ENCODE results near the gene OR10C1. TPM values are rescaled to one million over a fixed set of nuclear protein-coding genes. Genes with fewer than 3 reads are reported as not detected.

OR10C1 gene
- total and polyA plus RNA-seq, 10 of the 15 experiments (the other 5 are each of a cell fraction or from before 2014, with no cell fraction given): not detected

DNA sequence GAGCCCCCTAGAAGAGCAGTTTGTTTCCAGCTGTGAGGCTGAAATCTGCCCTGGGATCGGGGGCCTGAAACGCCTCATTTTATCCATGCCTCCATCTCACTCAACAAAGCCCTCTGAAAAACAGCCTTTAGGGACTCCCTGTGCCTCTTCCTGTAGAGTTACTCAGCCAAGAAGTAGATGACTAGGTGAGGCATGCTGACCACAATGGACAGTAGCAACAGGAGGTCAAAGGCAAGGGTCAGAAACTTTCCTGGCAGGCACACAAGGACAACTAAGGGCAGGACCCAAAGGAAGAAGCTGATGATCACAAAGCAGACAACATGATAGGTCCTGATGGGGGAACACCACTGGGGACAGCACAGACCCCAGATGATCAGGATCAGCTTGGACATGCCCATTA lies 35.9 kb downstream of the OR10C1 start:
- Histone ChIP-seq H3K36me3 (ENCODE audit: control insufficient read depth in 2 of 2, insufficient read depth in 2 of 2, low read length in 1 of 2) (no peaks in the 10 kb centered on the region), H2AFZ (ENCODE audit: control insufficient read depth, low read depth, low read length) (no peak overlapping the region), H3K9ac (ENCODE audit: control insufficient read depth, insufficient read depth, low read length) (no peak overlapping the region), H3K4me1 (ENCODE audit: control insufficient read depth, insufficient read depth, low read length) (no peaks in the 10 kb centered on the region), H3K4me3 (no peak overlapping the region), H3K9me3 (replicated peaks; ENCODE audit: control insufficient read depth, insufficient read depth, low read length) (no peaks in the 10 kb centered on the region), H3K27ac (ENCODE audit: control insufficient read depth, insufficient read depth) (no peak overlapping the region), H3K27me3 (replicated peaks in 1 of 2; ENCODE audit: control insufficient read depth in 2 of 2, insufficient read depth in 2 of 2, low read length in 1 of 2) (0 out of 4 replicates have a peak, but pooled peaks cover 0 to 2% of the 10 kb centered on the region in 2 experiments), H4K20me1 (ENCODE audit: control insufficient read depth, insufficient read depth) (no peaks in the 10 kb centered on the region), H3K4me2 (ENCODE audit: control insufficient read depth, insufficient read depth) (no peak overlapping the region), H3K79me2 (ENCODE audit: control insufficient read depth, insufficient read depth, low read length) (no peaks in the 10 kb centered on the region)
- no peak for ATAC-seq
- BruUV-seq (replicated peaks): no TSS peak
- SMC1A ChIA-PET (ENCODE audit: uncharacterized antibody, unreplicated experiment): no interaction called here
- no peak for DNase-seq (ENCODE audit: low read depth, low spot score)
- CTCF ChIA-PET: no interaction called here
- TF ChIP-seq NFIC (IDR thresholded peaks at IDR 0.05; ENCODE audit: low read depth, low read length): no peak
- no peak for TF ChIP-seq POLR2AphosphoS2 (IDR thresholded peaks at IDR 0.05; ENCODE audit: low read depth, low read length)
- TF ChIP-seq CBX3 (IDR thresholded peaks at IDR 0.05; ENCODE audit: borderline replicate concordance, low read depth): no peak
- TF ChIP-seq NFYB (IDR thresholded peaks at IDR 0.05; ENCODE audit: insufficient read depth, low read depth, low read length): no peak
- TF ChIP-seq, protein P1, sequence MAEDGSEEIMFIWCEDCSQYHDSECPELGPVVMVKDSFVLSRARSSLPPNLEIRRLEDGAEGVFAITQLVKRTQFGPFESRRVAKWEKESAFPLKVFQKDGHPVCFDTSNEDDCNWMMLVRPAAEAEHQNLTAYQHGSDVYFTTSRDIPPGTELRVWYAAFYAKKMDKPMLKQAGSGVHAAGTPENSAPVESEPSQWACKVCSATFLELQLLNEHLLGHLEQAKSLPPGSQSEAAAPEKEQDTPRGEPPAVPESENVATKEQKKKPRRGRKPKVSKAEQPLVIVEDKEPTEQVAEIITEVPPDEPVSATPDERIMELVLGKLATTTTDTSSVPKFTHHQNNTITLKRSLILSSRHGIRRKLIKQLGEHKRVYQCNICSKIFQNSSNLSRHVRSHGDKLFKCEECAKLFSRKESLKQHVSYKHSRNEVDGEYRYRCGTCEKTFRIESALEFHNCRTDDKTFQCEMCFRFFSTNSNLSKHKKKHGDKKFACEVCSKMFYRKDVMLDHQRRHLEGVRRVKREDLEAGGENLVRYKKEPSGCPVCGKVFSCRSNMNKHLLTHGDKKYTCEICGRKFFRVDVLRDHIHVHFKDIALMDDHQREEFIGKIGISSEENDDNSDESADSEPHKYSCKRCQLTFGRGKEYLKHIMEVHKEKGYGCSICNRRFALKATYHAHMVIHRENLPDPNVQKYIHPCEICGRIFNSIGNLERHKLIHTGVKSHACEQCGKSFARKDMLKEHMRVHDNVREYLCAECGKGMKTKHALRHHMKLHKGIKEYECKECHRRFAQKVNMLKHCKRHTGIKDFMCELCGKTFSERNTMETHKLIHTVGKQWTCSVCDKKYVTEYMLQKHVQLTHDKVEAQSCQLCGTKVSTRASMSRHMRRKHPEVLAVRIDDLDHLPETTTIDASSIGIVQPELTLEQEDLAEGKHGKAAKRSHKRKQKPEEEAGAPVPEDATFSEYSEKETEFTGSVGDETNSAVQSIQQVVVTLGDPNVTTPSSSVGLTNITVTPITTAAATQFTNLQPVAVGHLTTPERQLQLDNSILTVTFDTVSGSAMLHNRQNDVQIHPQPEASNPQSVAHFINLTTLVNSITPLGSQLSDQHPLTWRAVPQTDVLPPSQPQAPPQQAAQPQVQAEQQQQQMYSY (CRISPR knock-in tag; IDR thresholded peaks at IDR 0.05): no peak
- TF ChIP-seq, protein P2, sequence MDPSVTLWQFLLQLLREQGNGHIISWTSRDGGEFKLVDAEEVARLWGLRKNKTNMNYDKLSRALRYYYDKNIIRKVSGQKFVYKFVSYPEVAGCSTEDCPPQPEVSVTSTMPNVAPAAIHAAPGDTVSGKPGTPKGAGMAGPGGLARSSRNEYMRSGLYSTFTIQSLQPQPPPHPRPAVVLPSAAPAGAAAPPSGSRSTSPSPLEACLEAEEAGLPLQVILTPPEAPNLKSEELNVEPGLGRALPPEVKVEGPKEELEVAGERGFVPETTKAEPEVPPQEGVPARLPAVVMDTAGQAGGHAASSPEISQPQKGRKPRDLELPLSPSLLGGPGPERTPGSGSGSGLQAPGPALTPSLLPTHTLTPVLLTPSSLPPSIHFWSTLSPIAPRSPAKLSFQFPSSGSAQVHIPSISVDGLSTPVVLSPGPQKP (IDR thresholded peaks at IDR 0.05; ENCODE audit: low read depth, low read length): no peak
- no peak for TF ChIP-seq MYB (IDR thresholded peaks at IDR 0.05; ENCODE audit: borderline replicate concordance, low read depth, low read length)
- no peak for TF ChIP-seq GATAD2B (conservative IDR thresholded peaks at IDR 0.05; ENCODE audit: low read depth)
- no peak for TF ChIP-seq BMI1 (IDR thresholded peaks at IDR 0.05; ENCODE audit: borderline replicate concordance)
- in situ Hi-C loops (cut with MboI): no loop called here
- intact Hi-C loops (cut with micrococcal nuclease; ENCODE audit: unreplicated experiment): no loop called here
- 40% methylated on average over 2 of the region's 2 CpGs for WGBS (ENCODE audit: insufficient coverage, insufficient replicate concordance, low lambda C conversion rate, missing lambda C conversion rate)
- RAD21 ChIA-PET (ENCODE audit: unreplicated experiment): no interaction called here
- no peak for FAIRE-seq
- POLR2A ChIA-PET: no interaction called here
